Common myeloid progenitor, CD34-positive (primary cell): ENCODE results near the gene CHST15.

ENCODE experiments used
- CTCF ChIA-PET: fragments of 350-600 bp; sonication (Branson Sonifier 250); formaldehyde crosslinking; loops from one replicate; lab custom pipeline; 2021; ENCODE audit warnings: antibody characterized with exemption; lab: Charles Lee
- POLR2A ChIA-PET: fragments of 350-600 bp; sonication (Branson Sonifier 250); formaldehyde crosslinking; loops from one replicate; lab custom pipeline; 2021; ENCODE audit warnings: antibody characterized with exemption; lab: Charles Lee
- DNase-seq, 3 donors: peaks; one replicate each; pipeline versions ENCODE4 v3.0.0 to v3.0.0-alpha.2; 2013
- H3K27ac ChIP-seq, 2 experiments: 1 replicate in 1 of 2; 2 replicates in 1 of 2; pipeline ENCODE4 v1.7.0; 2013; ENCODE audit warnings: inconsistent platforms in 2 of 2, low read length in 2 of 2, mild to moderate bottlenecking in 2 of 2, low read depth in 1 of 2, moderate library complexity in 1 of 2; ENCODE audit not compliant: severe bottlenecking in 2 of 2, insufficient read depth in 1 of 2, poor library complexity in 1 of 2
- H3K27me3 ChIP-seq, 5 experiments: replicated peaks in 2 of 5; 1 replicate in 3 of 5; 2 replicates in 2 of 5; pipeline versions ENCODE4 v1.6.1 to v1.7.0; 2013; ENCODE audit warnings: low read length in 4 of 5, mild to moderate bottlenecking in 2 of 5, moderate library complexity in 2 of 5, inconsistent platforms in 1 of 5; ENCODE audit not compliant: insufficient read depth in 5 of 5, control insufficient read depth in 4 of 5
- H3K36me3 ChIP-seq, 4 experiments: 1 replicate in 2 of 4; 2 replicates in 2 of 4; pipeline versions ENCODE4 v1.6.1 to v1.7.0; 2013; ENCODE audit warnings: low read length in 3 of 4, control low read depth in 1 of 4, mild to moderate bottlenecking in 1 of 4; ENCODE audit not compliant: control insufficient read depth in 4 of 4, insufficient read depth in 4 of 4
- H3K4me1 ChIP-seq, 4 experiments: 1 replicate in 3 of 4; 2 replicates in 1 of 4; pipeline versions ENCODE4 v1.6.1 to v1.7.1; 2013; ENCODE audit warnings: low read length in 3 of 4, mild to moderate bottlenecking in 3 of 4, control low read depth in 1 of 4, inconsistent platforms in 1 of 4, moderate library complexity in 1 of 4; ENCODE audit not compliant: control insufficient read depth in 4 of 4, insufficient read depth in 4 of 4; ENCODE audit errors: control extremely low read depth in 1 of 4
- H3K4me3 ChIP-seq, 7 experiments: 1 replicate in 4 of 7; 2 replicates in 3 of 7; pipeline versions ENCODE4 v1.5.1 to v1.7.0; 2013; ENCODE audit warnings: mild to moderate bottlenecking in 7 of 7, low read length in 6 of 7, moderate library complexity in 6 of 7, inconsistent platforms in 2 of 7, low read depth in 2 of 7, control low read depth in 1 of 7; ENCODE audit not compliant: insufficient read depth in 4 of 7, control insufficient read depth in 1 of 7; ENCODE audit errors: extremely low read depth in 1 of 7
- H3K9me3 ChIP-seq, 5 experiments: 1 replicate in 4 of 5; 2 replicates in 1 of 5; pipeline versions ENCODE4 v1.6.1 to v1.7.1; 2013; ENCODE audit warnings: low read length in 4 of 5, mild to moderate bottlenecking in 2 of 5, inconsistent platforms in 1 of 5, low read depth in 1 of 5, moderate library complexity in 1 of 5; ENCODE audit not compliant: control insufficient read depth in 4 of 5, insufficient read depth in 2 of 5; ENCODE audit errors: control extremely low read depth in 1 of 5
- WGBS: methylation state at CpG from one replicate; pipeline ENCODE4 v1.1.5; 2013; ENCODE audit not compliant: insufficient coverage; 5-methylcytosine and 5-hydroxymethylcytosine counted together

The CHST15 gene

DNA sequence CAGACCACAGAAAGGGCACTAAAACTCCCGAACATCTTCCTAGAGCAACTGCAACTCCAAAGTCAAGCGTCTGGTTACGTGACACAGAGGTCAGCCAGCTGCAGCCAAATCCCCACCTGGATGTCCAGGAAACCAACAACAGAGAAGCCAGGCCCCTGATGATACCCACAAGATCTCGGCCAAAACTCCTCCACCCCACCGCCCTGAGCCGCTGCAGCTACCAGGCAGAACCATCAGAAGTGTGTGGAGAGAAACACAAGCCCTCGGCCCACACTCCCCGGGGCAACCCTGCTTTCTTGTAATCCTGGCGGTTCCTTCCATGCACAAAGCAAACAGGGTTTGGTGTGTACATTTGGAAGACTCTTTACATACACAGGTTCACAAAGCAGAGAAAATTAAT is 8.7 kb downstream of the CHST15 start:
- Histone ChIP-seq H3K27ac (no peak overlapping the region), H3K36me3 (no peaks in the 10 kb centered on the region), H3K4me3 (no peak overlapping the region), H3K9me3 (no peaks in the 10 kb centered on the region), H3K4me1 (peaks cover 0 to 9% (median 3%) of the 10 kb centered on the region in 4 experiments), H3K27me3 (peaks cover 0 to 21% (median 10%) of the 10 kb centered on the region in 5 experiments)
- POLR2A ChIA-PET = no interaction called here
- DNase-seq = no peak
- WGBS = 100% methylated on average over 2 of the region's 9 CpGs
- CTCF ChIA-PET = interaction anchor here (0.8 to 1.5 kb wide), 2 partner anchors 37 to 45 kb away, joined by 3 read pairs; no protein-coding TSS in a partner anchor

DNA sequence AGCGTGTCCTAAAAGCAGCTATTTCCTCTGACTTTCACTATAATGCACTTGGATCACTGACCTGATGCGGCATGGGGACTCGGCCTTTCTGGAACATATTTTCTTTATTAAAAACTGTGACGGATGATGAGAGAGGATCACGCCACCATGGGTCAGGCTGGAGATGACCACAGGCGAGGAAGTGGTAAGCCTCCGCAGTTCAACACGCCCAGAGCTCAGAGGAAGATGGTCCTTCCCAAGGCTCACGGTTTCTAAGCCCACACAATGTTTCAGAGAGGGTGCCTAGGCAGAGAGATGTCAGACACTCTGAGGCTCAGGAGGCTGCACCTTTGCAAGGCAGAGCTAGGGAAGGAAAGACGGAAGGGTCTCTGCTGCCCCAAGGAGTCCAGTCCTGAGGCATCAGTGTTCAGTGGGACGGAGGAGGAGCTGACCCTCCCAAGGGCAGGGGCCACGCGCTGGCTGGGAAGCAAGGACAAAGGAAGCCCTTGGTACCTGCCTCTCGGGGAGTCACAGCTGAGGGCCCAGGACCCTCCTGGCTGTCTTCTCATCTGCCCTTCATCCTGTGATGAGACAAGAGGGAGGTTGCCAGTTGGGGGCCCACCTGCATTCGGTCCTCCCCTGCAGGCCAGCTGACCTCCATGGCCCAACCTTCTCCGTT is 9.5 kb downstream of the CHST15 start:
- Histone ChIP-seq H3K27me3 (peaks cover 0 to 18% (median 5%) of the 10 kb centered on the region in 5 experiments), H3K4me1 (peaks cover 0 to 9% (median 3%) of the 10 kb centered on the region in 4 experiments), H3K27ac (no peak overlapping the region), H3K36me3 (no peaks in the 10 kb centered on the region), H3K4me3 (no peak overlapping the region), H3K9me3 (no peaks in the 10 kb centered on the region)
- no peak for DNase-seq
- WGBS = 95% methylated on average over 11 of the region's 16 CpGs
- ChIA-PET CTCF (interaction anchor here (0.8 to 1.5 kb wide), 3 partner anchors 30 to 45 kb away, joined by 3 read pairs; no protein-coding TSS in a partner anchor), POLR2A (interaction anchor here (1.2 kb wide), 1 partner anchor 9 kb away, joined by 3 read pairs; the partner anchor contains the start of gene CHST15)

DNA sequence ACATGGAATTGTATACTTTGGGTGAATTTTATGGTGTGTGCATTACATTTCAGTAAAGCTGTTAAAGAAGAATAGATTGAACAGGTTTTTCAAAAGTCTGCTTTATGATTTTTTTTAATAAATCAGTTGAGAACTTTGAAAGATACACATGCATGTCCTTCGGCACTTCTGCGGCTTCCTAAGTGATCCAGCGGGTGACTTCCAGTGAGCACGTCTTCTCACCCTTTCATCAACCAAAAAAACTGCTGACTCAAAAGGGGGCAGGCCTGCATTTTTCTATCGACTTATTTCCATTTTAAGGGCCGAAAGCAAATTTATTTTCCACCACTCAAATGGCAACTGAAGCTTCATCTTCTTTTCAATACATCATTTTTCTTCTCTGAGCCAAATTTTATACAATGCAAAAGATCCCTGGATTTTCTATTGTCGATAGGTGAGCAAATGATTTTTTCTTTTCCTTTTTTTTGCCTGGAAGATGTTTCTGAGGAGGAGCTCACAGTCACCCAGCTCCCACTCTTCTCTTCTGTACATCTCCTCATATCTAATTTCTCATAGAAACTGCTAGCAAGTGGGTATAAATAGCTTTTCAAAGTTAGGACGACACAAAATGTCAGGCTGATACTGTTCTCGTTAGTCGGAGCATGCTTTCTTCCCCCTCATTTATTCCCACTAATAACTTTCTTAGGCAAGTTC is 10.2 kb downstream of the CHST15 start:
- CTCF ChIA-PET = interaction anchor here (0.9 to 1.5 kb wide), 3 partner anchors 30 to 307 kb away, joined by 3 read pairs; no protein-coding TSS in a partner anchor
- 91% methylated on average over 8 of the region's 10 CpGs for WGBS
- Histone ChIP-seq H3K27ac (no peak overlapping the region), H3K36me3 (no peaks in the 10 kb centered on the region), H3K4me3 (no peak overlapping the region), H3K9me3 (no peaks in the 10 kb centered on the region), H3K4me1 (peaks cover 0 to 9% (median 3%) of the 10 kb centered on the region in 4 experiments), H3K27me3 (peaks cover 0 to 13% (median 0%) of the 10 kb centered on the region in 5 experiments)
- DNase-seq = no peak
- POLR2A ChIA-PET = interaction anchor here (1.2 kb wide), 1 partner anchor 10 kb away, joined by 3 read pairs; the partner anchor contains the start of gene CHST15

DNA sequence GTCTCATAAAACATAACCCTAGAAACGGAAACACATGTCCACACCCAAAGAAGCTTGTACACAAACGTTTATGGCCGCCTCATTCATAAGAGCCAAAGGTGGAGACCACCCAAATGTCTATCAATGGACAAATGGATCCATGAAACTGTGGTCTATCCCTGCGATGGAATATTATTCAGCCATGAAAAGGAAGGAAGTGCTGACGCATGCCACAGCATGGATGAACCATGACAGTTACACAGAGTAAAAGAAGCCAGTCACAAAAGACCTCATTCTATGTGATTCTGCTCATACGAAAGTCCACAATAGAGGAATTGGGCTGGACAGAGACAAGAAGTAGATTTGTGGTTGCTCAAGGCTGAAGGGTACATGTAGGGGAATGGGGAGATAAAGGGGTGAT is 10.8 kb downstream of the CHST15 start:
- H3K27ac ChIP-seq = no peak overlapping the region
- 96% methylated on average over 6 of the region's 6 CpGs for WGBS
- no peak overlapping the region for H3K4me3 ChIP-seq
- no peak for DNase-seq
- H3K36me3 ChIP-seq = no peaks in the 10 kb centered on the region
- CTCF ChIA-PET = interaction anchor here (1.2 to 1.7 kb wide), 2 partner anchors 19 to 307 kb away, joined by 3 to 5 read pairs; no protein-coding TSS in a partner anchor
- POLR2A ChIA-PET = interaction anchor here (1.2 kb wide), 1 partner anchor 10 kb away, joined by 3 read pairs; the partner anchor contains the start of gene CHST15
- H3K4me1 ChIP-seq = peaks cover 0 to 7% (median 3%) of the 10 kb centered on the region in 4 experiments
- H3K9me3 ChIP-seq = no peaks in the 10 kb centered on the region
- H3K27me3 ChIP-seq = peaks cover 0 to 9% (median 0%) of the 10 kb centered on the region in 5 experiments

DNA sequence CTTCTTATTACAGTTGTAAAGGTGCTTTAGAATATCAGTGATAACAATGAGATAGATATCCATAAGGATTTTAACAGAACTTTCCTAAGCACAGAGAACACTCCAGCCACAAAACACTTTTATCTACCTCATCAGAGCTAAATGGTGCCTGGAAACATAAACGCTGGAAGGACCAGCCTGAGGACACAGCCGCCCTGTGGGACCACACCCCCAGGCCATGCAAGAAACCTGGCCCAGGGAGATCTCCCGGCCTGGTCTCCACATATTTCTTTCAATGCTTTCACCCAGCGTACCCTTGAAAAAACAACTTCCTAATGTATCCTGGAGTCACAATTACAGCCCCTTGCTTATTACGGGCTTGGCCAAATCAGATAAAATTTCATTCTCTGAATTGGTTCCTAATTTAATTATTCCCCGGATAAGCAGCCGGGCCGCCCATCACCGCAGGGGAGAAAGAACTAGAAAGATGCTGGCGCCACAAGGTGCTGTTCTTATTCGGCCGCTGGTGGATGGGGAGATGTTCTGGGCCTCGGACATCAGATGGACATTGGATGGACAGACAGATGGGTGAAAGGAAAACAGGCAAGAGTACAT is 11.8 kb downstream of the CHST15 start:
- Histone ChIP-seq H3K9me3 (no peaks in the 10 kb centered on the region), H3K27ac (no peak overlapping the region), H3K4me1 (peaks cover 0 to 7% (median 3%) of the 10 kb centered on the region in 4 experiments), H3K27me3 (peaks cover 0 to 6% (median 0%) of the 10 kb centered on the region in 5 experiments), H3K4me3 (no peak overlapping the region), H3K36me3 (no peaks in the 10 kb centered on the region)
- 96% methylated on average over 11 of the region's 13 CpGs for WGBS
- no peak for DNase-seq
- CTCF ChIA-PET = interaction anchor here (1.7 kb wide), 1 partner anchor 18 kb away, joined by 5 read pairs; no protein-coding TSS in a partner anchor
- POLR2A ChIA-PET = no interaction called here

DNA sequence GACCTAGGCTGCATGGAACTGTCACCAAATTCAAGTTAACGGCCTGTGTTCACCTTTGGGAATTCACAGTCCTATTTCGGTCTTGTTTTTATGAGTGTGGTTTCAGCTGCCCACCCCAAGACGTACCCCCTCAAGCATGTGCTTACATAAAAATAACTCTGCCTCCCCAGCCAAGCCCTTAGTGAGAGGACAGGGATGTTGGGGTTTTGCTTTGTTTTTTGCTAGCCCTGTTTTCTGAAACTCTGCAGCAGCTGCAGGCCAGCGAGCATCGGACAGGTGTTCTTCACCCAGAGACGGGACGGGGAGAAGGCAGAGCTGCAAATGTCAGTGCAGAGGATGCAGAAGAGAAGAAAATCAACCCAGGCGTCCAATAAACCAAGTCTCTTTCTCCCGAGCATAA is 13.5 kb downstream of the CHST15 start:
- H3K36me3 ChIP-seq = no peaks in the 10 kb centered on the region
- H3K4me3 ChIP-seq = no peak overlapping the region
- POLR2A ChIA-PET = interaction anchor here (0.7 kb wide), 1 partner anchor 12 kb away, joined by 3 read pairs; no protein-coding TSS in a partner anchor
- no peaks in the 10 kb centered on the region for H3K9me3 ChIP-seq
- DNase-seq = no peak
- H3K27me3 ChIP-seq = peaks cover 0 to 6% (median 0%) of the 10 kb centered on the region in 5 experiments
- H3K4me1 ChIP-seq = no peaks in the 10 kb centered on the region
- no peak overlapping the region for H3K27ac ChIP-seq
- WGBS = 85% methylated on average over 7 of the region's 9 CpGs
- CTCF ChIA-PET = no interaction called here
